HepG2 (cell line): ENCODE data around the gene YPEL3. TPM values are rescaled to one million over a fixed set of nuclear protein-coding genes. Genes with fewer than 3 reads are reported as not detected.

Experiments used
- CREB1 ChIP-seq, 2 experiments: fragments of 450-650 bp in 1 of 2; IDR thresholded peaks; 2 replicates each; pipeline ENCODE4 v1.6.1; 2016 to 2017; ENCODE audit warnings: control low read depth in 1 of 2, mild to moderate bottlenecking in 1 of 2, missing compliant biosample characterization in 1 of 2, missing genetic modification characterization in 1 of 2
- MYC ChIP-seq: sonication (generic); formaldehyde crosslinking; IDR thresholded peaks from 2 replicates; pipeline ENCODE4 v1.9.0; 2021; ENCODE audit warnings: missing genetic modification reagents, borderline replicate concordance
- NFRKB ChIP-seq: fragments of 450-650 bp; IDR thresholded peaks from 2 replicates; pipeline ENCODE4 v1.6.1; 2017
- SIX4 ChIP-seq: sonication (generic); formaldehyde crosslinking; IDR thresholded peaks from 2 replicates; pipeline ENCODE4 v1.4.0; 2020; ENCODE audit warnings: missing genetic modification reagents
- SP5 ChIP-seq: IDR thresholded peaks from 2 replicates; pipeline ENCODE4 v1.6.1; 2016; ENCODE audit warnings: low read depth, borderline replicate concordance
- TBL1XR1 ChIP-seq: fragments of 150-350 bp; IDR thresholded peaks from 2 replicates; pipeline ENCODE4 v1.6.1; 2014; ENCODE audit warnings: borderline replicate concordance, low read length; ENCODE audit not compliant: partially characterized antibody
- ZFAT ChIP-seq: sonication (generic); formaldehyde crosslinking; conservative IDR thresholded peaks from 2 replicates; pipeline ENCODE4 v1.8.1; 2023; ENCODE audit warnings: missing genetic modification reagents, inconsistent platforms
- ZNF136 ChIP-seq: sonication (generic); formaldehyde crosslinking; IDR thresholded peaks from 2 replicates; pipeline ENCODE4 v1.8.1; 2022; ENCODE audit warnings: low read depth, mild to moderate bottlenecking, moderate library complexity, missing genetic modification reagents
- ZNF432 ChIP-seq: sonication (generic); formaldehyde crosslinking; IDR thresholded peaks from 2 replicates; pipeline ENCODE4 v1.5.0; 2020; ENCODE audit warnings: missing genetic modification reagents, mild to moderate bottlenecking, borderline replicate concordance
- ZNF83 ChIP-seq: sonication (generic); formaldehyde crosslinking; IDR thresholded peaks from 2 replicates; pipeline ENCODE4 v1.4.0; 2020; ENCODE audit warnings: missing genetic modification reagents, mild to moderate bottlenecking, borderline replicate concordance
- ZZZ3 ChIP-seq: sonication (generic); formaldehyde crosslinking; IDR thresholded peaks from 2 replicates; pipeline ENCODE4 v1.4.0; 2020; ENCODE audit warnings: missing genetic modification reagents, mild to moderate bottlenecking, borderline replicate concordance
- polyA plus RNA-seq, 8 experiments: library from polyadenylated mRNA; depleted of rRNA in 3 of 8; stranded (reverse) in 7 of 8; unstranded in 1 of 8; fragments of >200 nt; fragmentation: Illumina TruSeq in 4 of 8; extraction: Trizol in 4 of 8; gene quantifications; 2 replicates each; pipeline versions ENCODE4 v1.2.1 to v1.2.3, GENCODE V29; 2011 to 2016; ENCODE audit warnings: low read depth in 4 of 8, missing spikeins in 1 of 8, mixed read lengths in 1 of 8; ENCODE audit not compliant: insufficient read depth in 1 of 8
- total RNA-seq, 5 experiments: library from RNA; depleted of rRNA; stranded (reverse); fragments of >200 nt; fragmentation: Illumina TruSeq; extraction: Trizol; gene quantifications; 2 replicates each; pipeline ENCODE4 v1.2.3, GENCODE V29; 2016; ENCODE audit warnings: low read depth in 1 of 5
- TF ChIP-seq, protein P1 (sequence below): IDR thresholded peaks from 2 replicates; pipeline ENCODE4 v1.6.1; 2012; ENCODE audit warnings: inconsistent platforms
- TF ChIP-seq, protein P2 (sequence below): sonication (generic); formaldehyde crosslinking; IDR thresholded peaks from 2 replicates; pipeline ENCODE4 v1.5.0; 2020; ENCODE audit warnings: missing genetic modification reagents
- TF ChIP-seq, protein P3 (sequence below): sonication (generic); formaldehyde crosslinking; IDR thresholded peaks from 2 replicates; pipeline ENCODE4 v1.4.0; 2020; ENCODE audit warnings: missing genetic modification reagents
- TF ChIP-seq, protein P4 (sequence below): sonication (generic); formaldehyde crosslinking; IDR thresholded peaks from 2 replicates; pipeline ENCODE4 v1.8.0; 2022; ENCODE audit warnings: missing genetic modification reagents, mild to moderate bottlenecking, borderline replicate concordance
- TF ChIP-seq, protein P5 (sequence below): IDR thresholded peaks from 2 replicates; pipeline ENCODE4 v1.6.1; 2016
- TF ChIP-seq, protein P6 (sequence below): sonication (generic); formaldehyde crosslinking; IDR thresholded peaks from 2 replicates; pipeline ENCODE4 v1.5.0; 2020; ENCODE audit warnings: missing genetic modification reagents

YPEL3 gene
- total and polyA plus RNA-seq, 2 of the 13 experiments (the other 11 are each of a cell fraction or from before 2014, with no cell fraction given): 5.4 to 47.0 TPM

DNA sequence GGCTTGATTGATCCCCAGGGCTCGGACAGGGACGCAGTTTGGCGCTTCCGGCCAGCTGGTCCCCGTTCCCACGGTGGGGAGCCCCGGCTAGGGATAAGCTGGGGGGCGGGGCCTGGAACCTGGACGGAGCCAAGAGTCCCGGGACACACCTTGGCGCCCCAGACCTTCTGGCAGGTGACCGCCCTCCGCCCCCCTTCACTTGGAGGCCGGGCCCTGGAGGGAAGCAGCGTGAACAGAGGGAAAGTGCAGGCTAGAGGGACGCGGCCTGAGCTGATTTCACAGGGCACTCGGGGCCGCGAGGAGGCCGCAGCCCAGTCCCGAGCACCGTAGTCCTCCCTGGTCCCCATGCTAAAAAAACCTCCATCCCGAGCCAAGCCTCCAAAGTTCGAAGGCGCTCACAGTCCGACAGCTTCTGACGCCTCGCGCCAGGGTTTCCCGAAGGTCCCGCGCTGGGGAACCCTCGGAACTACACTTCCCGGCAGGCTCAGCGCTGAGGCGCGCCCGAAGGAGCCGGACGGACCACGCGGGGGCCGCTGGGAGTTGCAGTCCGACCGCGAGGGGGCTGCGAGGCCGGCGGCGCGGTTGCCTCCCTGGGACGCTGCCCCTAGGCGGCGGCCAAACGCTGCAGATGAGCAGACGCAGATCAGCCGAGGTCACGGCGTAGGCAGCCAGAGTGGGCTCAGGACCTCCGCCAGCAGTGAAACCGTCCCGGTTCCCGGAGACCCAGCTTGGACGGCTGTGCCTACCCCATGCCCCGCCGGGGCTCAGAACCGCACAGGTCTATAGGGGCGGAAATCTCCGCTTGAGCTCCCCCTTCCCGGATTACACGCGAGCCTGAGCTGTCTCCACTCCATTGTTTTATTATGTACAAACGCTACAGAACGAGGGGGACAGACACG lies 4.3 kb downstream of the YPEL3 start, which contains the start of gene TBX6 (continued):
- TF ChIP-seq, protein P1, sequence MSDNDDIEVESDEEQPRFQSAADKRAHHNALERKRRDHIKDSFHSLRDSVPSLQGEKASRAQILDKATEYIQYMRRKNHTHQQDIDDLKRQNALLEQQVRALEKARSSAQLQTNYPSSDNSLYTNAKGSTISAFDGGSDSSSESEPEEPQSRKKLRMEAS: peak; percentile 77
- TF ChIP-seq, protein P2, sequence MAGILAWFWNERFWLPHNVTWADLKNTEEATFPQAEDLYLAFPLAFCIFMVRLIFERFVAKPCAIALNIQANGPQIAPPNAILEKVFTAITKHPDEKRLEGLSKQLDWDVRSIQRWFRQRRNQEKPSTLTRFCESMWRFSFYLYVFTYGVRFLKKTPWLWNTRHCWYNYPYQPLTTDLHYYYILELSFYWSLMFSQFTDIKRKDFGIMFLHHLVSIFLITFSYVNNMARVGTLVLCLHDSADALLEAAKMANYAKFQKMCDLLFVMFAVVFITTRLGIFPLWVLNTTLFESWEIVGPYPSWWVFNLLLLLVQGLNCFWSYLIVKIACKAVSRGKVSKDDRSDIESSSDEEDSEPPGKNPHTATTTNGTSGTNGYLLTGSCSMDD (CRISPR knock-in tag): no peak
- no peak for TF ChIP-seq ZFAT (CRISPR knock-in tag)
- TF ChIP-seq ZZZ3 (CRISPR knock-in tag): no peak
- TF ChIP-seq, protein P3, sequence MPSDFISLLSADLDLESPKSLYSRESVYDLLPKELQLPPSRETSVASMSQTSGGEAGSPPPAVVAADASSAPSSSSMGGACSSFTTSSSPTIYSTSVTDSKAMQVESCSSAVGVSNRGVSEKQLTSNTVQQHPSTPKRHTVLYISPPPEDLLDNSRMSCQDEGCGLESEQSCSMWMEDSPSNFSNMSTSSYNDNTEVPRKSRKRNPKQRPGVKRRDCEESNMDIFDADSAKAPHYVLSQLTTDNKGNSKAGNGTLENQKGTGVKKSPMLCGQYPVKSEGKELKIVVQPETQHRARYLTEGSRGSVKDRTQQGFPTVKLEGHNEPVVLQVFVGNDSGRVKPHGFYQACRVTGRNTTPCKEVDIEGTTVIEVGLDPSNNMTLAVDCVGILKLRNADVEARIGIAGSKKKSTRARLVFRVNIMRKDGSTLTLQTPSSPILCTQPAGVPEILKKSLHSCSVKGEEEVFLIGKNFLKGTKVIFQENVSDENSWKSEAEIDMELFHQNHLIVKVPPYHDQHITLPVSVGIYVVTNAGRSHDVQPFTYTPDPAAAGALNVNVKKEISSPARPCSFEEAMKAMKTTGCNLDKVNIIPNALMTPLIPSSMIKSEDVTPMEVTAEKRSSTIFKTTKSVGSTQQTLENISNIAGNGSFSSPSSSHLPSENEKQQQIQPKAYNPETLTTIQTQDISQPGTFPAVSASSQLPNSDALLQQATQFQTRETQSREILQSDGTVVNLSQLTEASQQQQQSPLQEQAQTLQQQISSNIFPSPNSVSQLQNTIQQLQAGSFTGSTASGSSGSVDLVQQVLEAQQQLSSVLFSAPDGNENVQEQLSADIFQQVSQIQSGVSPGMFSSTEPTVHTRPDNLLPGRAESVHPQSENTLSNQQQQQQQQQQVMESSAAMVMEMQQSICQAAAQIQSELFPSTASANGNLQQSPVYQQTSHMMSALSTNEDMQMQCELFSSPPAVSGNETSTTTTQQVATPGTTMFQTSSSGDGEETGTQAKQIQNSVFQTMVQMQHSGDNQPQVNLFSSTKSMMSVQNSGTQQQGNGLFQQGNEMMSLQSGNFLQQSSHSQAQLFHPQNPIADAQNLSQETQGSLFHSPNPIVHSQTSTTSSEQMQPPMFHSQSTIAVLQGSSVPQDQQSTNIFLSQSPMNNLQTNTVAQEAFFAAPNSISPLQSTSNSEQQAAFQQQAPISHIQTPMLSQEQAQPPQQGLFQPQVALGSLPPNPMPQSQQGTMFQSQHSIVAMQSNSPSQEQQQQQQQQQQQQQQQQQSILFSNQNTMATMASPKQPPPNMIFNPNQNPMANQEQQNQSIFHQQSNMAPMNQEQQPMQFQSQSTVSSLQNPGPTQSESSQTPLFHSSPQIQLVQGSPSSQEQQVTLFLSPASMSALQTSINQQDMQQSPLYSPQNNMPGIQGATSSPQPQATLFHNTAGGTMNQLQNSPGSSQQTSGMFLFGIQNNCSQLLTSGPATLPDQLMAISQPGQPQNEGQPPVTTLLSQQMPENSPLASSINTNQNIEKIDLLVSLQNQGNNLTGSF (CRISPR knock-in tag): peak; percentile 20; the same call in 1 of the 2 replicates
- TF ChIP-seq SP5 (CRISPR knock-in tag): 0 out of 2 replicates have a peak, but pooled peaks have one; percentile 23
- TF ChIP-seq, protein P4, sequence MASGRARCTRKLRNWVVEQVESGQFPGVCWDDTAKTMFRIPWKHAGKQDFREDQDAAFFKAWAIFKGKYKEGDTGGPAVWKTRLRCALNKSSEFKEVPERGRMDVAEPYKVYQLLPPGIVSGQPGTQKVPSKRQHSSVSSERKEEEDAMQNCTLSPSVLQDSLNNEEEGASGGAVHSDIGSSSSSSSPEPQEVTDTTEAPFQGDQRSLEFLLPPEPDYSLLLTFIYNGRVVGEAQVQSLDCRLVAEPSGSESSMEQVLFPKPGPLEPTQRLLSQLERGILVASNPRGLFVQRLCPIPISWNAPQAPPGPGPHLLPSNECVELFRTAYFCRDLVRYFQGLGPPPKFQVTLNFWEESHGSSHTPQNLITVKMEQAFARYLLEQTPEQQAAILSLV (CRISPR knock-in tag): 0 out of 2 replicates have a peak, but pooled peaks have one; percentile 12
- TF ChIP-seq ZNF432 (CRISPR knock-in tag): no peak
- TF ChIP-seq NFRKB: no peak
- TF ChIP-seq CREB1 (IDR thresholded peaks at IDR 0.05): peak; percentile 67; the same call in 1 of the 2 replicates
- TF ChIP-seq CREB1 (CRISPR knock-in tag; IDR thresholded peaks at IDR 0.05): no peak
- peak; percentile 74; the same call in 1 of the 2 replicates for TF ChIP-seq MYC (CRISPR knock-in tag)
- no peak for TF ChIP-seq ZNF83 (CRISPR knock-in tag)
- peak; percentile 50; the same call in 1 of the 2 replicates for TF ChIP-seq SIX4 (CRISPR knock-in tag)
- TF ChIP-seq ZNF136 (CRISPR knock-in tag): peak; percentile 37; the same call in 1 of the 2 replicates
- peak; percentile 95 for TF ChIP-seq TBL1XR1
- TF ChIP-seq, protein P5, sequence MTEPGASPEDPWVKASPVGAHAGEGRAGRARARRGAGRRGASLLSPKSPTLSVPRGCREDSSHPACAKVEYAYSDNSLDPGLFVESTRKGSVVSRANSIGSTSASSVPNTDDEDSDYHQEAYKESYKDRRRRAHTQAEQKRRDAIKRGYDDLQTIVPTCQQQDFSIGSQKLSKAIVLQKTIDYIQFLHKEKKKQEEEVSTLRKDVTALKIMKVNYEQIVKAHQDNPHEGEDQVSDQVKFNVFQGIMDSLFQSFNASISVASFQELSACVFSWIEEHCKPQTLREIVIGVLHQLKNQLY (CRISPR knock-in tag): peak; percentile 64; the same call in 1 of the 2 replicates
- TF ChIP-seq, protein P6, sequence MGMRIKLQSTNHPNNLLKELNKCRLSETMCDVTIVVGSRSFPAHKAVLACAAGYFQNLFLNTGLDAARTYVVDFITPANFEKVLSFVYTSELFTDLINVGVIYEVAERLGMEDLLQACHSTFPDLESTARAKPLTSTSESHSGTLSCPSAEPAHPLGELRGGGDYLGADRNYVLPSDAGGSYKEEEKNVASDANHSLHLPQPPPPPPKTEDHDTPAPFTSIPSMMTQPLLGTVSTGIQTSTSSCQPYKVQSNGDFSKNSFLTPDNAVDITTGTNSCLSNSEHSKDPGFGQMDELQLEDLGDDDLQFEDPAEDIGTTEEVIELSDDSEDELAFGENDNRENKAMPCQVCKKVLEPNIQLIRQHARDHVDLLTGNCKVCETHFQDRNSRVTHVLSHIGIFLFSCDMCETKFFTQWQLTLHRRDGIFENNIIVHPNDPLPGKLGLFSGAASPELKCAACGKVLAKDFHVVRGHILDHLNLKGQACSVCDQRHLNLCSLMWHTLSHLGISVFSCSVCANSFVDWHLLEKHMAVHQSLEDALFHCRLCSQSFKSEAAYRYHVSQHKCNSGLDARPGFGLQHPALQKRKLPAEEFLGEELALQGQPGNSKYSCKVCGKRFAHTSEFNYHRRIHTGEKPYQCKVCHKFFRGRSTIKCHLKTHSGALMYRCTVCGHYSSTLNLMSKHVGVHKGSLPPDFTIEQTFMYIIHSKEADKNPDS (CRISPR knock-in tag): peak; percentile 60; the same call in 1 of the 2 replicates
